OCI-LY1 (cell line): Measurements from ENCODE around the gene RPL19.

Experiments
- EZH2 ChIP-seq: fragments of 200-600 bp; sonication (generic), shearing (Covaris generic); IDR thresholded peaks from 2 replicates; pipeline ENCODE4 v1.8.0; 2017; ENCODE audit warnings: borderline replicate concordance, mixed run types, mild to moderate bottlenecking, antibody characterized with exemption, low read length, moderate library complexity, mixed read lengths
- TF ChIP-seq, protein P1 (sequence below): fragments of 200-600 bp; sonication (generic), shearing (Covaris generic); IDR thresholded peaks from 2 replicates; pipeline ENCODE4 v1.5.1; 2017; ENCODE audit warnings: mild to moderate bottlenecking, antibody characterized with exemption, low read length, moderate library complexity, mixed read lengths

DNA sequence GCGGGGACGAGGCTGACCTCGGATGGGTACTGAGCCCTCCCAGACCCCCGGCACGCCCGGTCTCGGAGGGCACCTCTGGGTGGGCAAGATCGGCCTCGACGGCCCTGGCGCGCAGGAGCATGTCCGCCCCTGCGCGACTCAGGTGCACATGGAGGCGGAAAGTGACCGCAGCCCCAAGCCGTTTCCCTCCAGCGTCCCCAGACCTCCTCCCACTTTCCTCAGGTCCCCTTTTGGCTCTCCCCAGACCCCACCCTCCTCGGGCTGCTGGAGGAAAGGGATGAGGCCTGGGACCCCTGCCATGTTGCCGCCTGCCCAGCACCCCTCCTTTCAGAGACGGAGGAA, 10.0 kb downstream of the RPL19 start:
- no peak for TF ChIP-seq EZH2
- TF ChIP-seq, protein P1, sequence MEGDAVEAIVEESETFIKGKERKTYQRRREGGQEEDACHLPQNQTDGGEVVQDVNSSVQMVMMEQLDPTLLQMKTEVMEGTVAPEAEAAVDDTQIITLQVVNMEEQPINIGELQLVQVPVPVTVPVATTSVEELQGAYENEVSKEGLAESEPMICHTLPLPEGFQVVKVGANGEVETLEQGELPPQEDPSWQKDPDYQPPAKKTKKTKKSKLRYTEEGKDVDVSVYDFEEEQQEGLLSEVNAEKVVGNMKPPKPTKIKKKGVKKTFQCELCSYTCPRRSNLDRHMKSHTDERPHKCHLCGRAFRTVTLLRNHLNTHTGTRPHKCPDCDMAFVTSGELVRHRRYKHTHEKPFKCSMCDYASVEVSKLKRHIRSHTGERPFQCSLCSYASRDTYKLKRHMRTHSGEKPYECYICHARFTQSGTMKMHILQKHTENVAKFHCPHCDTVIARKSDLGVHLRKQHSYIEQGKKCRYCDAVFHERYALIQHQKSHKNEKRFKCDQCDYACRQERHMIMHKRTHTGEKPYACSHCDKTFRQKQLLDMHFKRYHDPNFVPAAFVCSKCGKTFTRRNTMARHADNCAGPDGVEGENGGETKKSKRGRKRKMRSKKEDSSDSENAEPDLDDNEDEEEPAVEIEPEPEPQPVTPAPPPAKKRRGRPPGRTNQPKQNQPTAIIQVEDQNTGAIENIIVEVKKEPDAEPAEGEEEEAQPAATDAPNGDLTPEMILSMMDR, result no peak
